GM23338 (cell line): ENCODE results near the gene XPO4. TPM values are rescaled to one million over a fixed set of nuclear protein-coding genes. Genes with fewer than 3 reads are reported as not detected.

Experiments used
- ATAC-seq: fragments of 200-7000 bp; cut with Tn5 transposase; 3 replicates; pipeline ENCODE4 v1.9.1; 2020
- DNase-seq: peaks from one replicate; pipeline ENCODE4 v3.0.0-alpha.2; 2015; ENCODE audit warnings: low spot score
- H2AFZ ChIP-seq: fragments of 200-600 bp; sonication (generic); 2 replicates; pipeline ENCODE4 v1.8.0; 2016; ENCODE audit warnings: antibody characterized with exemption, mild to moderate bottlenecking, moderate library complexity
- H3F3A ChIP-seq: fragments of 200-600 bp; sonication (generic); replicated peaks from 2 replicates; pipeline ENCODE4 v1.8.0; 2017; ENCODE audit warnings: antibody characterized with exemption, mixed run types, low read depth
- H3K27ac ChIP-seq: fragments of 200-600 bp; sonication (generic); 2 replicates; pipeline ENCODE4 v1.6.1; 2016; ENCODE audit warnings: low read depth
- H3K27me3 ChIP-seq: fragments of 200-600 bp; sonication (generic); 2 replicates; pipeline ENCODE4 v1.8.0; 2016; ENCODE audit warnings: mild to moderate bottlenecking, mixed run types, moderate library complexity; ENCODE audit not compliant: insufficient read depth
- H3K36me3 ChIP-seq: fragments of 200-600 bp; sonication (generic); 2 replicates; pipeline ENCODE4 v1.8.0; 2016; ENCODE audit warnings: mild to moderate bottlenecking; ENCODE audit not compliant: insufficient read depth
- H3K4me1 ChIP-seq: fragments of 200-600 bp; sonication (generic); 2 replicates; pipeline ENCODE4 v1.8.0; 2016; ENCODE audit warnings: mild to moderate bottlenecking, moderate library complexity; ENCODE audit not compliant: insufficient read depth
- H3K4me2 ChIP-seq: fragments of 200-600 bp; sonication (generic); 2 replicates; pipeline ENCODE4 v1.7.1; 2017; ENCODE audit warnings: mixed run types
- H3K4me3 ChIP-seq: fragments of 200-600 bp; sonication (generic); 2 replicates; pipeline ENCODE4 v1.6.1; 2016; ENCODE audit warnings: mixed run types
- H3K79me2 ChIP-seq: fragments of 200-600 bp; sonication (generic); replicated peaks from 2 replicates; pipeline ENCODE4 v1.8.0; 2017; ENCODE audit warnings: mild to moderate bottlenecking; ENCODE audit not compliant: insufficient read depth
- H3K9me2 ChIP-seq: fragments of 200-600 bp; sonication (generic); 2 replicates; pipeline ENCODE4 v1.8.0; 2017; ENCODE audit not compliant: insufficient read depth
- H4K20me1 ChIP-seq: fragments of 200-600 bp; sonication (generic); replicated peaks from 2 replicates; pipeline ENCODE4 v1.8.0; 2017; ENCODE audit warnings: mild to moderate bottlenecking; ENCODE audit not compliant: insufficient read depth
- H3K27ac Mint-ChIP-seq: 2 replicates; pipeline ENCODE4 v1.8.0; 2020; ENCODE audit warnings: inconsistent platforms, mild to moderate bottlenecking, moderate library complexity, mixed read lengths
- H3K27me3 Mint-ChIP-seq: 3 replicates; pipeline ENCODE4 v1.8.0; 2022; ENCODE audit warnings: low read depth, mild to moderate bottlenecking, moderate library complexity, mixed read lengths, inconsistent platforms; ENCODE audit not compliant: insufficient read depth, poor library complexity
- H3K36me3 Mint-ChIP-seq: 3 replicates; pipeline ENCODE4 v1.8.0; 2021; ENCODE audit warnings: low read depth, mild to moderate bottlenecking, inconsistent platforms, moderate library complexity, mixed read lengths
- H3K4me1 Mint-ChIP-seq: 3 replicates; pipeline ENCODE4 v1.8.0; 2020; ENCODE audit warnings: mild to moderate bottlenecking, inconsistent platforms, mixed read lengths
- H3K4me3 Mint-ChIP-seq: 3 replicates; pipeline ENCODE4 v1.8.0; 2021; ENCODE audit warnings: moderate library complexity, mild to moderate bottlenecking, inconsistent platforms, mixed read lengths
- H3K9me3 Mint-ChIP-seq: 3 replicates; pipeline ENCODE4 v1.8.0; 2020; ENCODE audit warnings: moderate library complexity, mild to moderate bottlenecking, inconsistent platforms, mixed read lengths
- CREB1 ChIP-seq: fragments of 250-450 bp; sonication (Bioruptor Pico); IDR thresholded peaks from 2 replicates; pipeline ENCODE4 v1.5.0; 2020; ENCODE audit warnings: low read depth, mild to moderate bottlenecking, moderate library complexity
- CTCF ChIP-seq, 2 experiments: fragments of 200-600 bp in 1 of 2; sonication (generic) in 1 of 2; conservative IDR thresholded peaks; 2 replicates each; pipeline versions ENCODE4 v1.5.1 to v1.6.1; 2016 to 2017; ENCODE audit warnings: antibody characterized with exemption in 2 of 2, low read depth in 2 of 2, mild to moderate bottlenecking in 2 of 2, moderate library complexity in 1 of 2
- EZH2 ChIP-seq: fragments of 200-600 bp; sonication (generic); IDR thresholded peaks from one replicate; pipeline ENCODE4 v1.8.0; 2017; ENCODE audit warnings: antibody characterized with exemption, mild to moderate bottlenecking, low read depth; ENCODE audit not compliant: unreplicated experiment
- EZH2phosphoT487 ChIP-seq: fragments of 200-600 bp; sonication (generic); IDR thresholded peaks from one replicate; pipeline ENCODE4 v1.8.1; 2018; ENCODE audit warnings: antibody characterized with exemption; ENCODE audit not compliant: unreplicated experiment
- JUNB ChIP-seq: IDR thresholded peaks from one replicate; pipeline ENCODE4 v1.6.1; 2016; ENCODE audit warnings: antibody characterized with exemption; ENCODE audit not compliant: unreplicated experiment
- NANOG ChIP-seq: IDR thresholded peaks from 2 replicates; pipeline ENCODE4 v1.6.1; 2016; ENCODE audit warnings: antibody characterized with exemption, borderline replicate concordance
- REST ChIP-seq: IDR thresholded peaks from one replicate; pipeline ENCODE4 v1.6.1; 2018; ENCODE audit warnings: antibody characterized with exemption; ENCODE audit not compliant: unreplicated experiment
- ZNF114 ChIP-seq: fragments of 250-450 bp; sonication (Bioruptor Pico); IDR thresholded peaks from 2 replicates; pipeline ENCODE4 v1.5.0; 2020; ENCODE audit warnings: mild to moderate bottlenecking, moderate library complexity
- ZNF331 ChIP-seq: fragments of 250-450 bp; sonication (Bioruptor Pico); IDR thresholded peaks from 2 replicates; pipeline ENCODE4 v1.5.0; 2020; ENCODE audit warnings: low read depth, mild to moderate bottlenecking, moderate library complexity
- ZNF462 ChIP-seq: fragments of 250-450 bp; sonication (Bioruptor Pico); IDR thresholded peaks from 2 replicates; pipeline ENCODE4 v1.5.0; 2020; ENCODE audit warnings: mild to moderate bottlenecking, moderate library complexity
- polyA plus RNA-seq: library from polyadenylated mRNA; unstranded; fragments of >200 nt; fragmentation: Nextera tagmentation; extraction: Ambion mirVana; gene quantifications from 2 replicates; pipeline ENCODE4 v1.2.1, GENCODE V29; 2016
- total RNA-seq: library from RNA; depleted of rRNA; stranded (reverse); fragments of >200 nt; shearing (Covaris generic); gene quantifications from 2 replicates; pipeline ENCODE4 v1.2.3, GENCODE V29; 2014

XPO4 gene
- total and polyA plus RNA-seq, 2 experiments from 2014 or later, result 14.1 to 57.8 TPM

GRCh38 chr13:20789665-20790064, 112.9 kb downstream of the XPO4 start (continued):
- TF ChIP-seq REST (no peak), EZH2 (no peak), ZNF331 (CRISPR knock-in tag) (no peak)

- peaks cover 18% of the 10 kb centered on the region; the same call in 1 of the 2 replicates for H3K36me3 ChIP-seq
- H4K20me1 ChIP-seq, result no peaks in the 10 kb centered on the region
- no peaks in the 10 kb centered on the region for H3K79me2 ChIP-seq
- H3K36me3 Mint-ChIP-seq, result peaks cover 39% of the 10 kb centered on the region
- no peaks in the 10 kb centered on the region for H3K27me3 ChIP-seq
- no peaks in the 10 kb centered on the region for H3F3A ChIP-seq
- no peaks in the 10 kb centered on the region for H3K4me1 Mint-ChIP-seq
- no peak overlapping the region for H3K27ac Mint-ChIP-seq
- no peaks in the 10 kb centered on the region for H3K9me3 Mint-ChIP-seq
- H3K9me2 ChIP-seq, result no peaks in the 10 kb centered on the region
- no peak overlapping the region for H3K27ac ChIP-seq
- H3K27me3 Mint-ChIP-seq, result no peaks in the 10 kb centered on the region
- H2AFZ ChIP-seq, result no peak overlapping the region
- H3K4me3 Mint-ChIP-seq, result no peak overlapping the region
- no peaks in the 10 kb centered on the region for H3K4me1 ChIP-seq
- no peak for ATAC-seq
- no peak overlapping the region for H3K4me3 ChIP-seq
- no peak for DNase-seq
- no peak overlapping the region for H3K4me2 ChIP-seq
- no peak for TF ChIP-seq ZNF114 (CRISPR knock-in tag)
- no peak for TF ChIP-seq CREB1
- no peak for TF ChIP-seq REST
- no peak for TF ChIP-seq JUNB
- no peak for TF ChIP-seq EZH2phosphoT487
- TF ChIP-seq NANOG, result no peak
- TF ChIP-seq CTCF (conservative IDR thresholded peaks at IDR 0.05; ENCODE audit: low read depth in 2 of 2), result no peak
- TF ChIP-seq EZH2, result no peak
- TF ChIP-seq ZNF462, result no peak
Observed at GRCh38 chr13:20788312-20788711, 114.2 kb downstream of the XPO4 start.
